ENCODE results near the gene INPP5B. TPM values are rescaled to one million over a fixed set of nuclear protein-coding genes. Genes with fewer than 3 reads are reported as not detected.
"Not testable (repeated sequence)": the region's sequence is repeated elsewhere in the genome, so short reads cannot be mapped to it uniquely, and the experiment has no call there.

Gene INPP5B
- total RNA-seq, 1 experiment from 2014 or later, result 15.5 TPM

- DNase-seq (ENCODE audit: low spot score), result no peak
Observed at GRCh38 chr1:37948166-37948565, 1.3 kb upstream of the INPP5B start.

- DNase-seq (ENCODE audit: low spot score), result no peak
Observed at GRCh38 chr1:37947364-37947763, 511 bp upstream of the INPP5B start.

GRCh38 chr1:37945743-37946702 lies 830 bp downstream of the INPP5B start:
- no peak for DNase-seq (ENCODE audit: low spot score)

GRCh38 chr1:37945251-37945650 lies 1.6 kb downstream of the INPP5B start:
- no peak for DNase-seq (ENCODE audit: low spot score)

GRCh38 chr1:37944816-37945215 lies 2.0 kb downstream of the INPP5B start:
- DNase-seq (ENCODE audit: low spot score), result no peak

- no peak for DNase-seq (ENCODE audit: low spot score)
Observed at GRCh38 chr1:37944086-37944763, 2.6 kb downstream of the INPP5B start.

- peak; percentile 25 for DNase-seq (ENCODE audit: low spot score)
Observed at GRCh38 chr1:37940299-37940947, 6.4 kb downstream of the INPP5B start.

- not testable (repeated sequence) for DNase-seq (ENCODE audit: low spot score)
Observed at GRCh38 chr1:37936760-37937159, 10.1 kb downstream of the INPP5B start.

- no peak for DNase-seq (ENCODE audit: low spot score)
Observed at GRCh38 chr1:37932759-37933158, 14.1 kb downstream of the INPP5B start.

- DNase-seq (ENCODE audit: low spot score), result peak; percentile 99
Observed at GRCh38 chr1:37931361-37932158, 15.3 kb downstream of the INPP5B start.

GRCh38 chr1:37931102-37931360 lies 15.8 kb downstream of the INPP5B start:
- DNase-seq (ENCODE audit: low spot score), result no peak

- DNase-seq (ENCODE audit: low spot score), result no peak
Observed at GRCh38 chr1:37930246-37931101, 16.4 kb downstream of the INPP5B start.

GRCh38 chr1:37926038-37926924 lies 20.6 kb downstream of the INPP5B start:
- DNase-seq (ENCODE audit: low spot score), result no peak

GRCh38 chr1:37925316-37925715 lies 21.5 kb downstream of the INPP5B start:
- no peak for DNase-seq (ENCODE audit: low spot score)

- DNase-seq (ENCODE audit: low spot score), result no peak
Observed at GRCh38 chr1:37923551-37923889, 23.3 kb downstream of the INPP5B start.

- no peak for DNase-seq (ENCODE audit: low spot score)
Observed at GRCh38 chr1:37922767-37923550, 23.9 kb downstream of the INPP5B start.

GRCh38 chr1:37919277-37919676 lies 27.6 kb downstream of the INPP5B start:
- peak; percentile 59 for DNase-seq (ENCODE audit: low spot score)

- DNase-seq (ENCODE audit: low spot score), result no peak
Observed at GRCh38 chr1:37915476-37916093, 31.3 kb downstream of the INPP5B start.
